Effector memory CD4-positive, alpha-beta T cell (primary cell): ENCODE data around the gene GRIPAP1.
A peak's percentile ranks its signal among the peaks of the same experiment; 100 is the strongest.

Experiments
- DNase-seq, 3 donors: peaks; one replicate each; pipeline ENCODE4 v3.0.0-alpha.2; 2020
- H3K27ac ChIP-seq: 2 replicates; pipeline ENCODE4 v1.7.0; 2013; ENCODE audit warnings: mild to moderate bottlenecking, low read length, moderate library complexity; ENCODE audit not compliant: insufficient read depth, poor library complexity, severe bottlenecking
- H3K27me3 ChIP-seq: replicated peaks from 2 replicates; pipeline ENCODE4 v1.7.0; 2013; ENCODE audit warnings: mild to moderate bottlenecking, low read length; ENCODE audit not compliant: insufficient read depth, control insufficient read depth, poor library complexity, severe bottlenecking
- H3K36me3 ChIP-seq: 2 replicates; pipeline ENCODE4 v1.7.0; 2013; ENCODE audit warnings: mild to moderate bottlenecking, low read length, moderate library complexity; ENCODE audit not compliant: control insufficient read depth, insufficient read depth
- H3K4me1 ChIP-seq: 2 replicates; pipeline ENCODE4 v1.7.0; 2013; ENCODE audit warnings: low read length, mild to moderate bottlenecking; ENCODE audit not compliant: control insufficient read depth, insufficient read depth, poor library complexity, severe bottlenecking
- H3K4me3 ChIP-seq: 2 replicates; pipeline ENCODE4 v1.7.0; 2013; ENCODE audit warnings: low read length, low read depth, mild to moderate bottlenecking; ENCODE audit not compliant: insufficient read depth, poor library complexity, severe bottlenecking
- H3K9me3 ChIP-seq: 2 replicates; pipeline ENCODE4 v1.7.0; 2013; ENCODE audit warnings: mild to moderate bottlenecking, low read length, moderate library complexity; ENCODE audit not compliant: control insufficient read depth

GRIPAP1 gene

GRCh38 chrX:49030283-49030682 lies 28.2 kb upstream of the GRIPAP1 start:
- no peaks in the 10 kb centered on the region for H3K9me3 ChIP-seq
- no peak overlapping the region for H3K27ac ChIP-seq
- peaks cover 9% of the 10 kb centered on the region for H3K36me3 ChIP-seq

GRCh38 chrX:49029876-49030275 lies 27.8 kb upstream of the GRIPAP1 start:
- Histone ChIP-seq H3K27ac (no peak overlapping the region), H3K9me3 (no peaks in the 10 kb centered on the region), H3K36me3 (peaks cover 9% of the 10 kb centered on the region), H3K4me1 (no peaks in the 10 kb centered on the region), H3K4me3 (no peak overlapping the region), H3K27me3 (no peaks in the 10 kb centered on the region)
- DNase-seq, result no peak

More at GRCh38 chrX:49030283-49030682, 28.2 kb upstream of the GRIPAP1 start:
- no peak for DNase-seq
- Histone ChIP-seq H3K4me3 (no peak overlapping the region), H3K27me3 (no peaks in the 10 kb centered on the region), H3K4me1 (no peaks in the 10 kb centered on the region)

GRCh38 chrX:49019599-49020249 lies 17.7 kb upstream of the GRIPAP1 start:
- Histone ChIP-seq H3K4me3 (no peak overlapping the region), H3K27ac (no peak overlapping the region), H3K27me3 (no peaks in the 10 kb centered on the region), H3K36me3 (no peaks in the 10 kb centered on the region), H3K4me1 (no peaks in the 10 kb centered on the region), H3K9me3 (no peaks in the 10 kb centered on the region)
- DNase-seq, result no peak

- Histone ChIP-seq H3K36me3 (no peaks in the 10 kb centered on the region), H3K4me3 (no peak overlapping the region), H3K9me3 (no peaks in the 10 kb centered on the region), H3K4me1 (no peaks in the 10 kb centered on the region), H3K27ac (no peak overlapping the region), H3K27me3 (no peaks in the 10 kb centered on the region)
- no peak for DNase-seq
These were observed 17.0 kb upstream of the GRIPAP1 start for GRCh38 chrX:49019050-49019449.

- H3K27ac ChIP-seq, result no peak overlapping the region
- H3K27me3 ChIP-seq, result no peaks in the 10 kb centered on the region
- H3K4me3 ChIP-seq, result no peak overlapping the region
- H3K36me3 ChIP-seq, result peaks cover under 1% of the 10 kb centered on the region
- peaks cover 2% of the 10 kb centered on the region for H3K4me1 ChIP-seq
- H3K9me3 ChIP-seq, result no peaks in the 10 kb centered on the region
- DNase-seq, result no peak
These were observed 1.6 kb upstream of the GRIPAP1 start for GRCh38 chrX:49003696-49004095.

GRCh38 chrX:49001521-49002090 lies 458 bp downstream of the GRIPAP1 start:
- Histone ChIP-seq H3K4me1 (peaks cover 2% of the 10 kb centered on the region), H3K27ac (peak overlapping the region; percentile 94), H3K36me3 (peaks cover 13% of the 10 kb centered on the region), H3K9me3 (no peaks in the 10 kb centered on the region), H3K27me3 (no peaks in the 10 kb centered on the region), H3K4me3 (peak overlapping the region; percentile 87)
- DNase-seq, result peak; percentile 52 to 59 (median 56)

- peak overlapping the region; percentile 94 for H3K27ac ChIP-seq
- DNase-seq, result no peak
- H3K27me3 ChIP-seq, result no peaks in the 10 kb centered on the region
- H3K4me3 ChIP-seq, result no peak overlapping the region
- no peaks in the 10 kb centered on the region for H3K9me3 ChIP-seq
- H3K4me1 ChIP-seq, result peaks cover 2% of the 10 kb centered on the region
- peaks cover 13% of the 10 kb centered on the region for H3K36me3 ChIP-seq
These were observed 1.4 kb downstream of the GRIPAP1 start for GRCh38 chrX:49000636-49001035.

- H3K27ac ChIP-seq, result no peak overlapping the region
- DNase-seq, result no peak
- no peak overlapping the region for H3K4me3 ChIP-seq
- H3K4me1 ChIP-seq, result peaks cover 2% of the 10 kb centered on the region
- H3K27me3 ChIP-seq, result no peaks in the 10 kb centered on the region
- H3K9me3 ChIP-seq, result no peaks in the 10 kb centered on the region
- peaks cover 19% of the 10 kb centered on the region for H3K36me3 ChIP-seq
These were observed 3.0 kb downstream of the GRIPAP1 start for GRCh38 chrX:48999030-48999429.

GRCh38 chrX:48998391-48998790 lies 3.7 kb downstream of the GRIPAP1 start:
- no peak for DNase-seq
- Histone ChIP-seq H3K4me3 (no peak overlapping the region), H3K4me1 (peaks cover 2% of the 10 kb centered on the region), H3K36me3 (peaks cover 19% of the 10 kb centered on the region), H3K27me3 (no peaks in the 10 kb centered on the region), H3K9me3 (no peaks in the 10 kb centered on the region), H3K27ac (no peak overlapping the region)

GRCh38 chrX:48997865-48998264 lies 4.2 kb downstream of the GRIPAP1 start:
- Histone ChIP-seq H3K36me3 (peaks cover 24% of the 10 kb centered on the region), H3K27ac (no peak overlapping the region)

More at GRCh38 chrX:48997865-48998264, 4.2 kb downstream of the GRIPAP1 start:
- no peak overlapping the region for H3K4me3 ChIP-seq
- H3K27me3 ChIP-seq, result no peaks in the 10 kb centered on the region
- H3K9me3 ChIP-seq, result no peaks in the 10 kb centered on the region
- DNase-seq, result no peak
- H3K4me1 ChIP-seq, result peaks cover 2% of the 10 kb centered on the region
